ENCODE results near the gene LANCL3. TPM values are rescaled to one million over a fixed set of nuclear protein-coding genes. Genes with fewer than 3 reads are reported as not detected.
"Not testable (repeated sequence)": the region's sequence is repeated elsewhere in the genome, so short reads cannot be mapped to it uniquely, and the experiment has no call there.

Gene LANCL3
- total RNA-seq, result under 1 TPM; 0.07 to 0.11 TPM
- 0.07 TPM for polyA plus RNA-seq (2013, experiment 1 of 2)
- 0.08 TPM for polyA plus RNA-seq (2013, experiment 2 of 2)
- long read RNA-seq, experiment 1, result 0 reads
- long read RNA-seq, experiment 2, result 0 reads
- long read RNA-seq, experiment 3, result 0 reads
- long read RNA-seq, experiment 4, result 0 reads

- not testable (repeated sequence) for H3K27ac ChIP-seq (ENCODE audit: low read depth, low read length); H3K36me3 ChIP-seq (ENCODE audit: control insufficient read depth, insufficient read depth, low read length); H3K4me1 Mint-ChIP-seq; H3K36me3 Mint-ChIP-seq (ENCODE audit: low read depth); H3K9ac ChIP-seq (ENCODE audit: extremely low read depth, low read length, poor library complexity, severe bottlenecking); H3K4me1 ChIP-seq (ENCODE audit: control insufficient read depth, insufficient read depth, low read length); H3K4me3 ChIP-seq (ENCODE audit: low read length); H3K27ac Mint-ChIP-seq; H3K9me3 ChIP-seq (ENCODE audit: control insufficient read depth, low read length)
- peaks cover 21% of the 10 kb centered on the region for H3K27me3 ChIP-seq (ENCODE audit: control insufficient read depth, insufficient read depth, low read length, poor library complexity, severe bottlenecking)
- DNase-seq, result peak; percentile 59
- H3K4me3 Mint-ChIP-seq, result peak within 1 kb of the TSS; percentile 39
- peaks cover 33% of the 10 kb centered on the region for H3K9me3 Mint-ChIP-seq
- 8% methylated on average over 56 of the region's 68 CpGs; no CpG with 5 or more reads in 1 of the 2 experiments for WGBS, 2 experiments (ENCODE audit: insufficient coverage in 1 of 2, insufficient read length in 1 of 2)
- peaks cover 14% of the 10 kb centered on the region for H3K27me3 Mint-ChIP-seq (ENCODE audit: insufficient read depth)
Measured at GRCh38 chrX:37571426-37572107, at the start of gene LANCL3. Gene LANCL3 (plus strand): TSS chrX:37571661. CDS start chrX:37571871, 210 bp downstream.

DNA sequence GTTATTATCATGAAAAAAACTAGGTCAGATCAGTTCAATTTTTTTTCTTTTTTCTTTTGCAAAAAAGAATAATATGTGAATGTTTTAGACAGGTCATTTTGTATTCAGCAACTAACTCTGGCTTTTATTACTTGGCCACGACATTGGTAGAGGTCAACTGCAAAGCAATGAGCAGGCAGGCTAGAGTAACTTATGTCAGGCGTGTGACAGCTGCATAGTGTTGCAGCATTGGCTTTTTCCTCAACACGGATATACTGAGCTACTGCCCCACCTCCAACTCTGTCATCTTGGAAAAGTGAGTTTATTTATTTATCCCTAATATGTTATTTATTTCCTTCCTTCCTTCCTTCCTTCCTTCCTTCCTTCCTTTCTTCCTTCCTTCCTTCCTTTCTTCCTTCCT is 47.8 kb upstream of the LANCL3 start:
- H3K4me3 ChIP-seq (ENCODE audit: low read length); H3K27ac Mint-ChIP-seq; H3K9ac ChIP-seq (ENCODE audit: extremely low read depth, low read length, poor library complexity, severe bottlenecking); H3K27me3 Mint-ChIP-seq (ENCODE audit: insufficient read depth); H3K27ac ChIP-seq (ENCODE audit: low read depth, low read length); H3K4me1 Mint-ChIP-seq; H3K27me3 ChIP-seq (ENCODE audit: control insufficient read depth, insufficient read depth, low read length, poor library complexity, severe bottlenecking); H3K36me3 Mint-ChIP-seq (ENCODE audit: low read depth); H3K9me3 ChIP-seq (ENCODE audit: control insufficient read depth, low read length); DNase-seq; H3K4me3 Mint-ChIP-seq; H3K4me1 ChIP-seq (ENCODE audit: control insufficient read depth, insufficient read depth, low read length); H3K36me3 ChIP-seq (ENCODE audit: control insufficient read depth, insufficient read depth, low read length): not testable (repeated sequence)
- H3K9me3 Mint-ChIP-seq, result peaks cover 46% of the 10 kb centered on the region
- 91% methylated on average over 2 of the region's 3 CpGs; no CpG with 5 or more reads in 1 of the 2 experiments for WGBS, 2 experiments (ENCODE audit: insufficient coverage in 1 of 2, insufficient read length in 1 of 2)

DNA sequence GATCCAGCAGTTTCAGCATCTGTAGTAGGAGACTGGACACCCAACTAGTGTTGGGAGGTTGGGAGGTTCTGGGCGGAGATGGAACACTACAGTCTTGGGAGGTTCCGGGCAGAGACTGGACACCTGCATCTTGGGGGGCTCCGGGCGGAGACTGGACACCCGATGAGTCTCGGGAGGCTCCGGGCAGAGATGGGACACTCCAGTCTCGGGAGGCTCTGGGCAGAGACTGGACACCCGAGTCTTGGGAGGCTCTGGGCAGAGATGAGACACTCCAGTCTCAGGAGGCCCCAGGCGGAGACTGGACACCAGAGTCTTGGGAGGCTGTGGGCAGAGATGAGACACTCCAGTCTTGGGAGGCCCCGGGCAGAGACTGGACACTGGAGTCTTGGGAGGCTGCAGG is 29.5 kb upstream of the LANCL3 start:
- peaks cover 58% of the 10 kb centered on the region for H3K9me3 Mint-ChIP-seq
- no peaks in the 10 kb centered on the region for H3K4me1 Mint-ChIP-seq
- H3K4me3 ChIP-seq (ENCODE audit: low read length), result no peak overlapping the region
- H3K36me3 Mint-ChIP-seq (ENCODE audit: low read depth), result no peaks in the 10 kb centered on the region
- H3K9me3 ChIP-seq (ENCODE audit: control insufficient read depth, low read length), result no peaks in the 10 kb centered on the region
- no peak for DNase-seq
- 92% methylated on average over 11 of the region's 11 CpGs; no CpG with 5 or more reads in 1 of the 2 experiments for WGBS, 2 experiments (ENCODE audit: insufficient coverage in 1 of 2, insufficient read length in 1 of 2)
- H3K27me3 ChIP-seq (ENCODE audit: control insufficient read depth, insufficient read depth, low read length, poor library complexity, severe bottlenecking), result no peaks in the 10 kb centered on the region
- no peak for TF ChIP-seq CTCF (conservative IDR thresholded peaks at IDR 0.05)
- H3K9ac ChIP-seq (ENCODE audit: extremely low read depth, low read length, poor library complexity, severe bottlenecking), result no peak overlapping the region
- H3K27me3 Mint-ChIP-seq (ENCODE audit: insufficient read depth), result peaks cover 2% of the 10 kb centered on the region
- H3K27ac Mint-ChIP-seq, result no peak overlapping the region
- H3K36me3 ChIP-seq (ENCODE audit: control insufficient read depth, insufficient read depth, low read length), result no peaks in the 10 kb centered on the region
- H3K27ac ChIP-seq (ENCODE audit: low read depth, low read length), result no peak overlapping the region
- no peaks in the 10 kb centered on the region for H3K4me1 ChIP-seq (ENCODE audit: control insufficient read depth, insufficient read depth, low read length)
- no peak overlapping the region for H3K4me3 Mint-ChIP-seq

GRCh38 chrX:37542791-37543190 is 28.7 kb upstream of the LANCL3 start:
- Histone ChIP-seq H3K36me3 (ENCODE audit: control insufficient read depth, insufficient read depth, low read length) (no peaks in the 10 kb centered on the region), H3K4me1 (ENCODE audit: control insufficient read depth, insufficient read depth, low read length) (no peaks in the 10 kb centered on the region), H3K9me3 (ENCODE audit: control insufficient read depth, low read length) (no peaks in the 10 kb centered on the region), H3K27ac (ENCODE audit: low read depth, low read length) (no peak overlapping the region), H3K9ac (ENCODE audit: extremely low read depth, low read length, poor library complexity, severe bottlenecking) (no peak overlapping the region), H3K27me3 (ENCODE audit: control insufficient read depth, insufficient read depth, low read length, poor library complexity, severe bottlenecking) (no peaks in the 10 kb centered on the region), H3K4me3 (ENCODE audit: low read length) (no peak overlapping the region)
- Mint-ChIP-seq H3K4me3 (no peak overlapping the region), H3K27me3 (ENCODE audit: insufficient read depth) (peaks cover 2% of the 10 kb centered on the region), H3K27ac (no peak overlapping the region), H3K36me3 (ENCODE audit: low read depth) (no peaks in the 10 kb centered on the region), H3K4me1 (no peaks in the 10 kb centered on the region), H3K9me3 (peaks cover 52% of the 10 kb centered on the region)
- DNase-seq, result no peak
- TF ChIP-seq CTCF (conservative IDR thresholded peaks at IDR 0.05), result no peak
- WGBS, 2 experiments (ENCODE audit: insufficient coverage in 1 of 2, insufficient read length in 1 of 2), result 95% methylated on average over 15 of the region's 15 CpGs; no CpG with 5 or more reads in 1 of the 2 experiments
